22Rv1 (cell line): Measurements from ENCODE around the gene ABHD6.
"Not testable (repeated sequence)": the region's sequence is repeated elsewhere in the genome, so short reads cannot be mapped to it uniquely, and the experiment has no call there.

ENCODE experiments used
- H3K27ac ChIP-seq: fragments of 450-650 bp; 2 replicates; pipeline ENCODE4 v1.5.1; 2017
- ZFX ChIP-seq: fragments of 450-650 bp; IDR thresholded peaks from 2 replicates; pipeline ENCODE4 v1.6.1; 2017; ENCODE audit warnings: antibody characterized with exemption, borderline replicate concordance
- TF ChIP-seq, protein P1 (sequence below): fragments of 450-650 bp; IDR thresholded peaks from 2 replicates; pipeline ENCODE4 v1.5.1; 2017; ENCODE audit warnings: mild to moderate bottlenecking

ABHD6 gene

DNA sequence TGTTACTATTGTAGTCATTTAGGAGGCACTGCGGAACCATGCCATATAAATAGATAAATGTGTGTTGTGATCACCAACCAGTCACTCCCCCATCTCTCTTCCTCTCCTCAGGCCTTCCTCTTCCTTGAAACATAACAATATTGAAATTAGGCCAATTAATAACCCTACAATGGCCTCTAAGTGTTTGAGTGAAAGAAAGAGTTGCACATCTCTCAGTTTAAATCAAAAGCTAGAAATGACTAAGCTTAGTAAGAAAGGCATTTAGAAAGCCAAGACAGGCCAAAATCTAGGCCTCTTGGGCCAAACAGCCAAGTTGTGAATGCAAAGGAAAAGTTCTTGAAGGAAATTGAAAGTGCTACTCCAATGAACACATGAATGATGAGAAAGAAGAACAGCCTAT, 18.7 kb upstream of the ABHD6 start:
- TF ChIP-seq ZFX = no peak
- TF ChIP-seq, protein P1, sequence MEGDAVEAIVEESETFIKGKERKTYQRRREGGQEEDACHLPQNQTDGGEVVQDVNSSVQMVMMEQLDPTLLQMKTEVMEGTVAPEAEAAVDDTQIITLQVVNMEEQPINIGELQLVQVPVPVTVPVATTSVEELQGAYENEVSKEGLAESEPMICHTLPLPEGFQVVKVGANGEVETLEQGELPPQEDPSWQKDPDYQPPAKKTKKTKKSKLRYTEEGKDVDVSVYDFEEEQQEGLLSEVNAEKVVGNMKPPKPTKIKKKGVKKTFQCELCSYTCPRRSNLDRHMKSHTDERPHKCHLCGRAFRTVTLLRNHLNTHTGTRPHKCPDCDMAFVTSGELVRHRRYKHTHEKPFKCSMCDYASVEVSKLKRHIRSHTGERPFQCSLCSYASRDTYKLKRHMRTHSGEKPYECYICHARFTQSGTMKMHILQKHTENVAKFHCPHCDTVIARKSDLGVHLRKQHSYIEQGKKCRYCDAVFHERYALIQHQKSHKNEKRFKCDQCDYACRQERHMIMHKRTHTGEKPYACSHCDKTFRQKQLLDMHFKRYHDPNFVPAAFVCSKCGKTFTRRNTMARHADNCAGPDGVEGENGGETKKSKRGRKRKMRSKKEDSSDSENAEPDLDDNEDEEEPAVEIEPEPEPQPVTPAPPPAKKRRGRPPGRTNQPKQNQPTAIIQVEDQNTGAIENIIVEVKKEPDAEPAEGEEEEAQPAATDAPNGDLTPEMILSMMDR = no peak
- no peak overlapping the region for H3K27ac ChIP-seq

DNA sequence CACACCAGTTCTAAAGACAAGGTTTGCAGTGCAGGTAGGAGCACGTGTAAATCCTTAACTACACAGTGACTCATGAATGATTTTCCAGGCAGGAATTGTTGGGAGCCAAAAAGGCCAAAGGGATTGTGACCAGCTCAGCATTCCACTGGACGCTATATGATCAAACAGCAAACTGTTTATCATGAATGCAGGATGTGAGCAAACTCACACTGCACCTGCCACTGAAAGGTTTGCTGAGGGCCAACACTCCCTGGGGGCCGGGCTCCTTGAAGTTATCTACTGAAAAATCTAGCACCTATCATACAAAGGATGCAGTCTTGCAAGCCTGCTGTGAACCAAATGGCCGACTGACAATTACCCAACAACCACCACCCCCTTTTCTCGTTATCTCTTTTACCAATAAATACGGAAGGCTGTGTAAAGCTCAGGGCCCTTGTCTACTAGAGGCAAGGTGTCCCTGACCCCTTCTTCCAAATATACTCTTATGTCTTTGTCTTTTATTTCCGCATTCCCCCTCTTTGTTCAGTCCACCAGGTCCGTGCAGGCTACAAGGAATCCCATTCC, 15.3 kb upstream of the ABHD6 start:
- TF ChIP-seq, protein P1 = no peak
- no peak for TF ChIP-seq ZFX
- no peak overlapping the region for H3K27ac ChIP-seq

DNA sequence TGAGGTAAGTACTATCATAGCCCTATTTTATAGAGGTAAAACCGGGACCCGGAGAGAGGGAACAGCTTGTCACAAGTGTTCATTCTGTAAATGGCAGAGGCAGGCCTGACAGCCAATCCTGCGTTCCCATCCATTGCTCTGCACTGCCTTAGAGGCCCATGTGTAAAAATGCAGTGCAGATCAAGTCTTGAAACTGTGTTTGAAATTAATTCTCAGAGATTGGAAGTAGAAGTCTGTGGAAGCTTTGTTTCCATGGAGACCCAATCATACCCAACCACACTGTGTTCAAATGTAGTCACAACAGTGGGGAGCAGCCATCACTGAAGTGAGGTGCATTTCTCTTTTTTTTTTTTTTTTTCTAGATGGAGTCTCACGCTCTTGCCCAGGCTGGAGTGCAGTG, 13.7 kb upstream of the ABHD6 start:
- no peak overlapping the region for H3K27ac ChIP-seq
- TF ChIP-seq, protein P1 = no peak
- TF ChIP-seq ZFX = no peak

DNA sequence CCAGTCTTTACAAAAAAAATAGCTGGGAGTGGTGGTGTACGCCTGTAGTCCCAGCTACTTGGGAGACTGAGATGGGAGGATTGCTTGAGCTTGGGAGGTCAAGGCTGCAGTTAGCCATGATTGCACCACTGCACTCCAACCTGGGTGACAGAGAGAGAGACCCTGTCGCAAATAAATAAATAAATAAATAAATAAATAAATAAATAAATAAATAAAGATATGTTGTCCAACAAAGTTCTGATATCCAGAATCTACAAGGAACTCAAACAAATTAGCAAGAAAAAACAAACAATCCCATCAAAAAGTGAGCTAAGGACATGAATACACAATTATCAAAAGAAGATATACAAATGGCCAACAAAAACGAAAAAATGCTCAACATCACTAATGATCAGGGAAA, 9.7 kb upstream of the ABHD6 start:
- H3K27ac ChIP-seq = not testable (repeated sequence)

DNA sequence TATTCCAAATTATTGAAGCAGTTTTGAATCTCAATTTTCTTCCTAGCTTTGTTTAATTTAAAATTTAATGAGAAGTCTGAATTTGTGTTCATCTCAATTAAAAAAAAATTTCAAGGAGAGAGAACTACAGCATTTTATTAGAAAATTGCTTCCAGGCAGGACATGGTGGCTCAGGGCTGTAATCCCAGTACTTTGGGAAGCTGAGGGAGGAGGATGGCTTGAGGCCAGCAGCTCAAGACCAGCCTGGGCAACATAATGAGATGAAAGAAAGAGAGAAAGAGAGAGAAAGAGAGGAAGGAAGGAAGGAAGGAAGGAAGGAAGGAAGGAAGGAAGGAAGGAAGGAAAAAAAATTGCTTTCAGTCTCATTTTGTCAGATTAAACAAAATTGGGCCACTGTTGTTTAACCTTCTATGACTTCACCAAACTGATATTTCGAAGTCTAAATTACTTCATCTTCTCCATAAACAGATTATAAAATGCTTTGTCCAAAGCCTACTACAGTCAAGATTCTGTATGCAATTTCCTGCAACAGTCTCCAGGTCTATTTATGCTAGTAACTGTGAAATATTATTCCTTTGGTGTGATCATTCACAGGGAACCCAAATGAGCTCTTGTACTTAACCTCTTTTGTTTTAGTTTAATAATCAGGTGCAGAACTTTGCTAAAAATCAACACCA, 6.6 kb upstream of the ABHD6 start:
- no peak for TF ChIP-seq ZFX
- TF ChIP-seq, protein P1 = no peak
- no peak overlapping the region for H3K27ac ChIP-seq

DNA sequence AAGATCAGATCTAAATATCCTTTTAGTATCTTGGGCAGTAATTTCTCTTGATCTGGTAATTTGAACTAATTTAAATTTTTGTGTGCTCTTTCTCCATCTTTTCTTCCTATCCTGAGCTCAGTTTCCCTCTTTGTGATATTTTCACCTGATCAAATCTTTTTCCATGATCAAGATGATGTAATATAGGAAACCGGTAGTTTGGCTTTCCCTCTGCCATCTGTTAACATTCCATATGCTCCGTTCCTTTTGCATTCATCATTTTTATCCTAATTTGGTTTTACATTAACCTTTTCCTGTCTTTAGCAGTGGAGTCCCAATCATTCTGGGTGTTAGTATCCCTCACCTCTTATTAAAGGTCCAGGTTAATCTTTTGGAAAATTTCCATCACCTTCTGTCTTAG, 5.9 kb upstream of the ABHD6 start:
- TF ChIP-seq ZFX = no peak
- TF ChIP-seq, protein P1 = no peak
- H3K27ac ChIP-seq = no peak overlapping the region

DNA sequence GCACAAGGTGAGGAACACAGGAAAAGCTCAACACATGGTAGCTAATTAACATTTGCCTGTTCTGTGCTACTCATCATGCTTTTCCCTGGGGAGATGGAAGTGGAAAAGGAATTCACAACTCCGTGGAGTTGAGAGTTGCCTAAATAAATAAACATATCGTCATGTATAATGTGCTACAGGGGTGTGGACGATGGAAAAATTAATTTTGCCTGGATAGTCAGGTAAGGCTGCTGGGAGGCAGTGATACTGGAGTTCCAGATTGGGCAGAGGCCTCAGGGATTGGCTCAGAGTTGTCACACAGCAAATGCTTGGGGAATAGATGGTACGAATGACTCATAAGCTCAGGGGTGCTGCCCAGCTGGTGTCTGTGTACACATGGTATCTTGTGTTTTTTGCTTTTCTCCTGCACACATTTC, 3.1 kb upstream of the ABHD6 start:
- no peak overlapping the region for H3K27ac ChIP-seq
- TF ChIP-seq ZFX = no peak
- TF ChIP-seq, protein P1 = no peak

DNA sequence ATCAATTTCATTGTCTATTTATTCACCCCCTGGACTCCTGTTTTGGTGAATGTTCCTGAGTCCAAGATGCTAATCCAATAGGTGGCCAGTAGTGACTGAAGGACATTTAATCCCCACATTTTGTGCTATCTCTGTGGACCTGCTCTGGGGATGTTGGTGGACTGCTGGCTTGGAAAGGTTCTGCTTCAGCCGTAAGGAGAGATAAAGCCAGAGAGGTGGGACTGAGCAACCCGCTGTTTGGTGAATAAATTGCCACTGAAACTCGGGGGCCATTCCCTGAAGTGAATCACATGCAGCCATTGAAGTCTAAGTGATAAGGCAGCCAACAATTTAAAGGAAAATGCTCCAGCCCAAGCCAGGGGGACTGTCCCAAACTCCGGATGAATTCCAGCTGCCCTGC, 1.6 kb upstream of the ABHD6 start:
- no peak for TF ChIP-seq ZFX
- TF ChIP-seq, protein P1 = no peak
- no peak overlapping the region for H3K27ac ChIP-seq
